ENCODE data around the gene RAD54L.
"Not testable (repeated sequence)": the region's sequence is repeated elsewhere in the genome, so short reads cannot be mapped to it uniquely, and the experiment has no call there.

The RAD54L gene

GRCh38 chr1:46211051-46211450 is 36.5 kb upstream of the RAD54L start:
- H3K36me3 ChIP-seq = no peaks in the 10 kb centered on the region
- H3K4me3 ChIP-seq = no peak overlapping the region
- H3K4me1 ChIP-seq = peaks cover 15% of the 10 kb centered on the region
- no peak overlapping the region for H3K27ac ChIP-seq
- no peaks in the 10 kb centered on the region for H3K9me3 ChIP-seq
- no peak for TF ChIP-seq Cebpa-rat (IDR thresholded peaks at IDR 0.05)
- no peak overlapping the region for H3K4me2 ChIP-seq
- no peak overlapping the region for H3K9ac ChIP-seq
- no peaks in the 10 kb centered on the region for H3K27me3 ChIP-seq
- H4K20me1 ChIP-seq = no peaks in the 10 kb centered on the region

GRCh38 chr1:46215504-46215903 is 32.1 kb upstream of the RAD54L start:
- TF ChIP-seq Cebpa-rat (IDR thresholded peaks at IDR 0.05) = no peak
- Histone ChIP-seq H3K9ac (no peak overlapping the region), H3K36me3 (no peaks in the 10 kb centered on the region), H4K20me1 (no peaks in the 10 kb centered on the region), H3K4me2 (no peak overlapping the region), H3K9me3 (no peaks in the 10 kb centered on the region), H3K4me3 (no peak overlapping the region), H3K27me3 (no peaks in the 10 kb centered on the region), H3K27ac (no peak overlapping the region), H3K4me1 (no peaks in the 10 kb centered on the region)

GRCh38 chr1:46218443-46218842 is 29.1 kb upstream of the RAD54L start:
- Histone ChIP-seq H3K27ac (no peak overlapping the region), H3K27me3 (no peaks in the 10 kb centered on the region)

GRCh38 chr1:46219551-46220520 is 27.7 kb upstream of the RAD54L start:
- Histone ChIP-seq H3K27me3 (no peaks in the 10 kb centered on the region), H3K9me3 (no peaks in the 10 kb centered on the region), H4K20me1 (no peaks in the 10 kb centered on the region), H3K27ac (no peak overlapping the region), H3K36me3 (no peaks in the 10 kb centered on the region), H3K4me3 (no peak overlapping the region), H3K4me2 (no peak overlapping the region), H3K9ac (no peak overlapping the region), H3K4me1 (peaks cover 4% of the 10 kb centered on the region; the same call in 1 of the 2 replicates)
- no peak for TF ChIP-seq Cebpa-rat (IDR thresholded peaks at IDR 0.05)

More at GRCh38 chr1:46218443-46218842, 29.1 kb upstream of the RAD54L start:
- H4K20me1 ChIP-seq = no peaks in the 10 kb centered on the region
- no peaks in the 10 kb centered on the region for H3K9me3 ChIP-seq
- H3K36me3 ChIP-seq = no peaks in the 10 kb centered on the region
- no peak for TF ChIP-seq Cebpa-rat (IDR thresholded peaks at IDR 0.05)
- no peak overlapping the region for H3K4me3 ChIP-seq
- peaks cover 4% of the 10 kb centered on the region; the same call in 1 of the 2 replicates for H3K4me1 ChIP-seq
- no peak overlapping the region for H3K4me2 ChIP-seq
- no peak overlapping the region for H3K9ac ChIP-seq

GRCh38 chr1:46220808-46221207 is 26.8 kb upstream of the RAD54L start:
- no peaks in the 10 kb centered on the region for H3K36me3 ChIP-seq
- H3K27me3 ChIP-seq = no peaks in the 10 kb centered on the region
- TF ChIP-seq Cebpa-rat (IDR thresholded peaks at IDR 0.05) = no peak
- no peak overlapping the region for H3K27ac ChIP-seq
- H3K9me3 ChIP-seq = no peaks in the 10 kb centered on the region
- no peak overlapping the region for H3K9ac ChIP-seq
- no peaks in the 10 kb centered on the region for H4K20me1 ChIP-seq
- no peak overlapping the region for H3K4me2 ChIP-seq
- H3K4me1 ChIP-seq = peaks cover 4% of the 10 kb centered on the region; the same call in 1 of the 2 replicates
- H3K4me3 ChIP-seq = no peak overlapping the region

- Histone ChIP-seq H3K36me3 (no peaks in the 10 kb centered on the region), H3K9me3 (no peaks in the 10 kb centered on the region), H3K4me2 (no peak overlapping the region), H3K27me3 (no peaks in the 10 kb centered on the region), H4K20me1 (no peaks in the 10 kb centered on the region), H3K4me1 (peaks cover 4% of the 10 kb centered on the region; the same call in 1 of the 2 replicates), H3K4me3 (no peak overlapping the region), H3K9ac (no peak overlapping the region), H3K27ac (no peak overlapping the region)
- no peak for TF ChIP-seq Cebpa-rat (IDR thresholded peaks at IDR 0.05)
Measured at GRCh38 chr1:46221749-46222148, 25.8 kb upstream of the RAD54L start.

GRCh38 chr1:46223055-46223454 is 24.5 kb upstream of the RAD54L start:
- H3K27ac ChIP-seq, H4K20me1 ChIP-seq, H3K4me1 ChIP-seq, H3K27me3 ChIP-seq, H3K36me3 ChIP-seq, H3K9me3 ChIP-seq, H3K9ac ChIP-seq, H3K4me3 ChIP-seq, H3K4me2 ChIP-seq: not testable (repeated sequence)

- no peaks in the 10 kb centered on the region for H3K27me3 ChIP-seq
- no peak overlapping the region for H3K4me3 ChIP-seq
- H3K4me1 ChIP-seq = peaks cover 4% of the 10 kb centered on the region; the same call in 1 of the 2 replicates
- no peak for TF ChIP-seq Cebpa-rat (IDR thresholded peaks at IDR 0.05)
- no peaks in the 10 kb centered on the region for H4K20me1 ChIP-seq
- H3K9ac ChIP-seq = no peak overlapping the region
- no peak overlapping the region for H3K4me2 ChIP-seq
- no peak overlapping the region for H3K27ac ChIP-seq
- H3K9me3 ChIP-seq = no peaks in the 10 kb centered on the region
- no peaks in the 10 kb centered on the region for H3K36me3 ChIP-seq
Measured at GRCh38 chr1:46223472-46223943, 24.1 kb upstream of the RAD54L start.

GRCh38 chr1:46224966-46225365 is 22.6 kb upstream of the RAD54L start:
- Histone ChIP-seq H3K4me1 (peaks cover 4% of the 10 kb centered on the region; the same call in 1 of the 2 replicates), H3K36me3 (no peaks in the 10 kb centered on the region), H3K27me3 (no peaks in the 10 kb centered on the region), H3K9me3 (no peaks in the 10 kb centered on the region), H3K27ac (no peak overlapping the region), H4K20me1 (no peaks in the 10 kb centered on the region), H3K4me3 (no peak overlapping the region), H3K9ac (no peak overlapping the region; the same call in 1 of the 2 replicates), H3K4me2 (no peak overlapping the region)
- TF ChIP-seq Cebpa-rat (IDR thresholded peaks at IDR 0.05) = no peak

- not testable (repeated sequence) for H3K9me3 ChIP-seq, H3K4me2 ChIP-seq, H3K36me3 ChIP-seq, H4K20me1 ChIP-seq, H3K27me3 ChIP-seq, H3K27ac ChIP-seq, H3K9ac ChIP-seq, H3K4me1 ChIP-seq, H3K4me3 ChIP-seq
Measured at GRCh38 chr1:46231231-46231630, 16.3 kb upstream of the RAD54L start.
